SH-SY5Y (cell line): ENCODE measurements around the gene CHN2.

ENCODE experiments used
- GATA2 ChIP-seq: IDR thresholded peaks from 2 replicates; pipeline ENCODE4 v1.6.1; 2011; ENCODE audit warnings: mild to moderate bottlenecking, low read depth, low read length
- GATA3 ChIP-seq: IDR thresholded peaks from 2 replicates; pipeline ENCODE4 v1.6.1; 2011; ENCODE audit warnings: low read depth, mild to moderate bottlenecking, low read length, moderate library complexity

DNA sequence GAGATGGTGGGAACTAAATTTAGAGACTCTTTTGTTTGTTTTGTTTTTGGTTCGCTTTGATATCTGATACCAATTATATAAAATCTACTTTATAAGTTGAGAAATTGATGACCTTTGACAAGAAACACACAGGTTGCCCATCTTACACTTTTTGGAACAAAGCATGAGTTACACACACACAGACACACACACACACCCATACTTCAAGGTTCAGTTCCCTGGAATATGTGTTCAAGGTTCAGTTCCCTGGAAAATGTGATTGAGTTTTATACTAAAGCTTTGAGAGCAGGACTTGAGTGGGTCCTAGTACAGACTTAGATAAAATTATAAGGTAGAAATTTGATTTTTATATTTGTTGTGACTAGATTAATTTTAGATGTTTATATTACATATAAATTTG lies 234.8 kb downstream of the CHN2 start:
- TF ChIP-seq GATA2, result no peak
- no peak for TF ChIP-seq GATA3
